ENCODE data around the gene RNF135.

GRCh38 chr17:30924341-30924740 lies 46.5 kb upstream of the RNF135 start:
- TF ChIP-seq POLR2A (IDR thresholded peaks at IDR 0.05): no peak
- no peak for TF ChIP-seq CTCF (IDR thresholded peaks at IDR 0.05)
